PFSK-1 (cell line): Measurements from ENCODE around the gene COL19A1.

Source experiments
- FOXP2 ChIP-seq: optimal IDR thresholded peaks from 2 replicates; pipeline ENCODE3; 2011; ENCODE audit warnings: borderline replicate concordance, control low read depth, inconsistent platforms; ENCODE audit not compliant: insufficient read depth; ENCODE audit errors: extremely low read length, extremely low read depth
- POLR2AphosphoS5 ChIP-seq: IDR thresholded peaks from 2 replicates; pipeline ENCODE4 v1.6.1; 2012; ENCODE audit warnings: low read depth, mild to moderate bottlenecking, control low read depth, low read length, moderate library complexity
- SIN3A ChIP-seq: IDR thresholded peaks from 2 replicates; pipeline ENCODE4 v1.6.1; 2012; ENCODE audit warnings: mild to moderate bottlenecking, low read length, moderate library complexity, borderline replicate concordance; ENCODE audit not compliant: insufficient read depth
- TAF1 ChIP-seq: IDR thresholded peaks from 2 replicates; pipeline ENCODE4 v1.6.1; 2012; ENCODE audit warnings: low read length, control low read depth, borderline replicate concordance; ENCODE audit not compliant: insufficient read depth
- TF ChIP-seq, protein P1 (sequence below), 2 experiments: IDR thresholded peaks; 2 replicates each; pipeline versions ENCODE4 v1.6.1 to v1.8.0; 2011 to 2012; ENCODE audit warnings: low read depth in 2 of 2, low read length in 2 of 2, control low read depth in 1 of 2, inconsistent platforms in 1 of 2, mild to moderate bottlenecking in 1 of 2, moderate library complexity in 1 of 2; ENCODE audit not compliant: insufficient read depth in 1 of 2

DNA sequence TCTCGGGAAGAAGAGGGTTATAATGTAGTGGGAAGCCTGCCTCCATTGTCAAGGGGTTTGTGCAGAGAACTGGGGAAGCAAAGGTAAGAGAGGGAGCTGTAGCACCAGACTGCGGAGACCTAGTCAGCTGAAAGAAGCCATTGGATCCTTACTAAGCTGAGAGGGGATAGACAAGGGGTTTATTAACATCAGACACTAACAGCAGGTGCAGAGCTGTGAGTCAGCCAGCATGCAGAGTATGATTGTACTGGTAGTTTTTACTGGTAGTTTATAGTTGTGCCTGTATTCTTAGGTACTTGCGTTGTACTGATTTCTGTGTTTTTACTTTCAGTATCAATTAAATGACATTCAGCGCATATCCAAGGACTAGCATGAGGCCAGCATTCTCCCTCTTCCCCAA, 17.8 kb upstream of the COL19A1 start:
- TF ChIP-seq POLR2AphosphoS5 (no peak), TAF1 (no peak), SIN3A (no peak), FOXP2 (no peak)
- TF ChIP-seq, protein P1, sequence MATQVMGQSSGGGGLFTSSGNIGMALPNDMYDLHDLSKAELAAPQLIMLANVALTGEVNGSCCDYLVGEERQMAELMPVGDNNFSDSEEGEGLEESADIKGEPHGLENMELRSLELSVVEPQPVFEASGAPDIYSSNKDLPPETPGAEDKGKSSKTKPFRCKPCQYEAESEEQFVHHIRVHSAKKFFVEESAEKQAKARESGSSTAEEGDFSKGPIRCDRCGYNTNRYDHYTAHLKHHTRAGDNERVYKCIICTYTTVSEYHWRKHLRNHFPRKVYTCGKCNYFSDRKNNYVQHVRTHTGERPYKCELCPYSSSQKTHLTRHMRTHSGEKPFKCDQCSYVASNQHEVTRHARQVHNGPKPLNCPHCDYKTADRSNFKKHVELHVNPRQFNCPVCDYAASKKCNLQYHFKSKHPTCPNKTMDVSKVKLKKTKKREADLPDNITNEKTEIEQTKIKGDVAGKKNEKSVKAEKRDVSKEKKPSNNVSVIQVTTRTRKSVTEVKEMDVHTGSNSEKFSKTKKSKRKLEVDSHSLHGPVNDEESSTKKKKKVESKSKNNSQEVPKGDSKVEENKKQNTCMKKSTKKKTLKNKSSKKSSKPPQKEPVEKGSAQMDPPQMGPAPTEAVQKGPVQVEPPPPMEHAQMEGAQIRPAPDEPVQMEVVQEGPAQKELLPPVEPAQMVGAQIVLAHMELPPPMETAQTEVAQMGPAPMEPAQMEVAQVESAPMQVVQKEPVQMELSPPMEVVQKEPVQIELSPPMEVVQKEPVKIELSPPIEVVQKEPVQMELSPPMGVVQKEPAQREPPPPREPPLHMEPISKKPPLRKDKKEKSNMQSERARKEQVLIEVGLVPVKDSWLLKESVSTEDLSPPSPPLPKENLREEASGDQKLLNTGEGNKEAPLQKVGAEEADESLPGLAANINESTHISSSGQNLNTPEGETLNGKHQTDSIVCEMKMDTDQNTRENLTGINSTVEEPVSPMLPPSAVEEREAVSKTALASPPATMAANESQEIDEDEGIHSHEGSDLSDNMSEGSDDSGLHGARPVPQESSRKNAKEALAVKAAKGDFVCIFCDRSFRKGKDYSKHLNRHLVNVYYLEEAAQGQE (IDR thresholded peaks at IDR 0.05; ENCODE audit: insufficient read depth in 1 of 2, low read depth in 2 of 2, low read length in 2 of 2): no peak
